ENCODE data around the gene TMEM72.

The TMEM72 gene

GRCh38 chr10:44935201-44935965 is 24.2 kb downstream of the TMEM72 start:
- DNase-seq, result peak in 1 of 2 experiments; percentile 1

- DNase-seq, result no peak
Observed at GRCh38 chr10:44935966-44936295, 24.8 kb downstream of the TMEM72 start.

DNA sequence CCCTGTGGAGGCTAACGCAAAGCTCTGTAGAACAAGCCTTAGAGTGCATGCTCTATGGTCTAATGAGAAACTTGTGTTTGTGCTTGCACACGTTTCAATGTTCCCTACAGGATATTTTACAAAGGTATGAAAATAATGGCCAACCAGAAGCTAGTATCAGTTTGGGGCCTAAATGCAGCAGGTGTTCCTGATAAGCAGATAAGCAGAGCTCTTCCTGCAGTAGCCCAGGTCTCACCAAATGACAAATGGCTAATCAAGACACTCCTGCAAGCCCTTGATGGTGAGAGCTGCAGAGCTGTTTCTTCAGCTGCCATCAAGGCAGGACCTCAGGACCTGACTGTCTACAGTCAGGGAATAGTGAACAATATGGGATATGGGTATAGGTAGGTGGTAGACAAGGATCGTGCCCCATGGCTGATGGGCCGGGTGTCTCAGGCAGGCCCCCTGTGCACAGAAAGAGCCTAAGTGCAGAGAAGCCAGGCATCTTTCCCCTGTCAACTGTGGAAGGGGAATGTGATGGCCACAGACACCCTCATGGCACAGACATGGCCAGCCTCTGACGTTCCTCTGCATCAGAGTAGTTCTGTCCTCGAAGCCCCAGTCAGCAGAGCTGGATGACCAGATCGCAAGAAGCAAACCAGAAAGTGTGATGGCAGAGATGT is 25.3 kb downstream of the TMEM72 start:
- DNase-seq, result no peak

DNA sequence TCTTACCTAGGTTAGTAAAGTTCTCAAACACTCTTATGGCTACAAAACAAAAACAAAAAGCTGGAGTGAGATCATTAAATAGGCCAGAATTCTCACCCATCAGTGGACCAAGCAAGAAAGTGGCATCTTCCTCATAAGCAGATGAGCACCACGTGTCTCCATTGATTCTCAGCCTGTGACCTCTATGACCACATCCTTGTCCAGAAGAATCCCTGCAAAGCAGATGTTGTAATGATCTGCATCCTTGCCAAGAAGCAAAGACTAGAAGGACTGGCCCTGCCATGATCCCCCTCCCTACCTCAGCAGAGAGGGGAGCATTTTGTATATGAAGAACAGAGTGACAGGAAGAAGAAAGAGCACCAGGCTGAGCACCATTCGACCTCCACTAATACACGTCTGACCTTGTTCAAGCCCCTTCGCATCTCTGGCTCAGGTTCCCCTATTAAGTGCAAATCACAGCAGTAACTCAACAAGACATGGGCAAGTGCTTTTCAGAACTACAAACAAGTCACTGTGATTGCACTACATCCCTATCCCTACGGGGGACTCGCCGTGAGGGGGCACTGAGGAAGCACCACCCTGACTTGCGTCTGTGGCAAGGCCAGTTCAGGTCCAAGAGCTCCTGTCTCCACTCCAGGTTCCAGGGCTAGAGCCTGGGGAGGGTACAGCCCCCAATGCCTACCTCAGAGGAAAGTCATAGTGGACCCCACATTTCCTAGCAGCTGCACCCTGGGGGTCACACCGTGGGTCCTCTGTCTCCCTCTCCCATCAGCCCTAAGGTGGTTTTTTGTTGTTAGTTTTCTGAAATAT is 26.3 kb downstream of the TMEM72 start:
- DNase-seq, result no peak

DNA sequence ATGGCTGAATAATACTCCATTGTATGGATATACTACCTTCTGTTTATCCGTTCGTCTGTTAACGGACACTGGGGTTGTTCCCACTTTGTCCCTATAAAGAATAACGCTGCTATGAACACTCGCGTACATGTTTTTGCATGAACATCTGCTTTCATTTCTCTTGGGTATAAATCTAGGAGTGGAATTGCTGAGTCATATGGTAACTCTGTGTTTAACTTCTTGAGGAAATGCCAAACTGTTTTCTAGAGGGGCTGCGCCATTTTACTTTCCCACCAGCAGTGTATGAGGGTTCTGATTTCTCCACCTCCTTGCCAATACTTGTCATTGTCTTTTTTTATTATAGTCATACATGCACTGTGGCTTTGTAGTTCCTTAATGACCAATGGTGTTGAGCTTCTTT is 27.8 kb downstream of the TMEM72 start:
- no peak for DNase-seq

DNA sequence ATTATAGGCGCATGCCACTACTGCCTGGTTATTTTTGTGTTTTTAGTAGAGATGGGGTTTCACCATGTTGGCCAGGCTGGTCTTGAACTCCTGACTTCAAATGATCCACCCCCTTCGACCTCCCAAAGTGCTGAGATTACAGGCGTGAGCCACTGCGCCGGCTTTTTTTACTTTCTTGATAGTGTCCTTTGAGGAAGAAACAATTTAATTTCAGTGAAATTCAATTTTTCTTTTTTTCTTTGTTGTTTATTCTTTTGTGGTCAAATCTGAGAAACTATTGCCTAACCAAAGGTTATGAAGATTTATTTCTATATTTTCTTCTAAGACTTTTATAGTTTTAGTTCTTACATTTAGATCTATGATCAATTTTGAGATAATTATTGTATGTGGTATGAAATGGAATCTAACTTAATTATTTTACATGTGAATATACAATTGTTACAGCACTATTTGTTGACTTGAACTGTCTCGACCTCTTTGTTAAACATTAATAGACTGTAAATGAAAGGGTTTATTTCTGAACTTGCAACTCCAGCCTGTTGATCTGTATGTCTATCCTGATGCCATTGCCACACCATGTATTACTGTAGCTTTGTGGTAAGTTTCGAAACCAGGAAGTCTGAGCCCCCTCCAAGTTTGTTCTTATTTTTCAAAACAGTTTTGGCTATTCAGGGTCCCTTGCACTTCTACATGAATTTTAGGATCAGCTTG is 28.7 kb downstream of the TMEM72 start:
- DNase-seq, result no peak

DNA sequence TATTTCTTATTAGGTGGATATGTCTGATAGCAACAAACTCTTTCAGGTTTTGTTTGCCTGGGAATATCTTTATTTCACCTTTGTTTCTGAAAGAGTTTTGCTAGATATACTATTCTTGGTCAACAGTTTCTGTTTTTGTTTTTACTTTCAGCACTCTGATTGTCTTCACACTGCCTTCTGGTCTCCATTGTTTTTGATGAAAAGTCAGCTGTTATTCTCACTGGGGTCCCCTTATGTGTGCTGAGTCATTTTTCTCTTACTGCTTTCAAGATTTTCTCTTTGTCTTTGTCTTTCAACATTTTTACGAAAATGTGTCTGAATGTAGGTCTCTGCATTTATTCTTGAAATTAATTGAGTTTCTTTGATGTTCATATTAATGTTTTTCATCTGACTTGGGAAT is 33.2 kb downstream of the TMEM72 start:
- DNase-seq, result no peak

- no peak for DNase-seq
Observed at GRCh38 chr10:44946205-44946604, 35.1 kb downstream of the TMEM72 start.

DNA sequence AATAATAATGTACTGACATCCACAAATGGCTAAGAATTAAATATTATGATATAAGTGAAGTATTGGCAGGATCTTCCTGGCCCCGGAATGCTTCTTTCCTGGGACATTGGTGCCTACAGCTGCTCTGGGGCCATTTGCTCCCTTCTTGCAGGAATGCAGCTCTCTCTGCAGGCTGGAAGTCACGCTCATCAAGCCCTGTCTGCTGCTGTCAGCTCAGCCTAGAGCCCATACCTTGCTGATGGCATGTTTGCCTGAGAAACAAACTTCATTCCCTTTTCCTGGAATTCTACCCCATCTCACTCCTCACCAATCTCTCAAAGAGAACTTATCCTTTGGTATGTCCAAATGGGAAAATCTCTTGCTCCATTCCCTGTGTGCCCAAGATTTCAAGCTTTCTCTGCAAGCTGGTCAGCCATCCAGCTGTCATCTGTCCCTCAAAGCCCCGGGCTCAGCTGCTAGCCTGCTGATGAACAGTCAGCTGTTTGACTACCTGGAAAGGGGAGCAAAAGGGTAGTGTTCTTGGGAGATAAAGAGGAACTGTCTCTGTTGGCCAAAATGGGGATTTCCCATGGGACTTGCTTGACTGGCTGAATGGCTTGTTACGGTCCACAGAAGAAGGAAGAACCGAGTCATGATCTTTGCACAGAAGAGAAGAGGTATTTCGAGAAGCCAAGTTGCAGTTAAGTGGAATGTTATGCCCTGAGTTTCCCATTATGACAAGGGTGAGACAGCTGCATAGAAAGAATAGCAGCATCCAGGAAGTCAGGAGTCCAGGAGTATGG is 36.4 kb downstream of the TMEM72 start:
- no peak for DNase-seq

DNA sequence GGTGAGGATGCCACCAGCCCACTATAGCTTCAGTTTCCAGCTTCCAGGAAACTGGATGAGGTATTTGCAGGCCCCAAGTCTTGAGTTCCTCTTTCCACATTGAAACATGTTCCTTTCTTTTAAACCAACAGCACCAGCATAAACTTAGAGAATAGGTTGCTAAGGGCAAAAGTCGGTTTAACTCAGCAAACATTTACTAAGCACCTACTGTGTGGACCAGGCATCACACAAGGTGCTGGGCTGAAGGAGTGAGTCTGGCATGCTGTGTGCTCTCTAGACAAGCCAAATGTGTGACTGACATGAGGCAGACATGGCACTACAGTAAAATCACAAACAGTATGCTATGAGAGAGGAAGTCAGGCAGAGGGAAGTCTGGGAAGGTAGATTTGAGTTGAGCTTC is 37.5 kb downstream of the TMEM72 start:
- DNase-seq, result no peak

GRCh38 chr10:44949127-44949802 is 38.1 kb downstream of the TMEM72 start:
- DNase-seq, result no peak

- no peak for DNase-seq
Observed at GRCh38 chr10:44949915-44950314, 38.8 kb downstream of the TMEM72 start.

- no peak for DNase-seq
Observed at GRCh38 chr10:44950326-44951225, 39.4 kb downstream of the TMEM72 start.

DNA sequence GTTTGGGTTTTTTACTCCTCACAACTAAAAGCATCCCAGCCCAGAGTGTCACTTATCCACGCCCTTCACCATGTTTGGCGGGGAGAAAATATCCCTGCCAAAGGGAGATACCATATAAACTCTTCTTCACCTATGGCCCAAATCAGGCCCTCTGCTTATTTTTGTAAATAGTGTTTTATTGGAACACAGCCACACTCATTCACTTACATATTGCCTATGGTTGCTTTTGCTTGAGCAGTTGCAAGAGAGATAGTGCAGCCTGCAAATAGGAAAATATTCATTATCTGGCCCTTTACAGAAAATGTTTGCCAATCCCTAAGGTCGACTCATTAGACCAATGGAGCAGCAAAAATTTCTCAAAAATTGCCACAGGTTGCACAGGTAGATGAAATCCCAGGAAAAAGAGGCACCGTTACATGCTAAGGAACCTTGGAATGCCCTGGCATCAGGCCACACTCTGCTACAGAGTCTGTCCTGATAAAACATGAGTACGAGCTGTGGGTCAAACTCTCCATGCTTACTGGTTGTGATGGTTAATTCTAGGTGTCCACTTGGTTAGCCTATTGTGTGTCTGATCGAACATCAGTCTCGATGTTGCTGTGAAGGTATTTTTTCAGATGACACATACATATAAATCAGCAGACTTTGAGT is 40.6 kb downstream of the TMEM72 start:
- no peak for DNase-seq

DNA sequence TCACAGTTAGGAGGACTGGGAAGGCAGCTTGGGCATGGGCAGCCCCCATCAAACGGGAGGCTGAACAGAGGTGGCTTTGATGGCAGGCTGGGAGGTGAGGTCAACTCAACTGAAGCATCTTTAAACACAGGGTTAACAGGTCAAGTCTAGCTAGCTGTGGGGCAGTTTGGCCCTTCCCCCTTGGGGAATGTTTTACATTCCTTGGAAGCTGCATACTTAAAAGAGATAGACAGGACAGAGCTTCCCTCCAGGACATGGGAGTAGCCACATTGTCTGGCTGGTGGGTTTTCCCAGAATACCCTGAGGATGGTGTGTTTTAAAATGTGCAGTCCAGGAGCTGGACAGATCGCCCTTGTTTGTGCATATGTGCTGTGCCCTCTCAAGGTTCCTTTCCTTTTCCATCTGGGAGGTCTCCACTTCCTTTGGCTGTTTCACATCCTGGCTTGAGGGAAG is 41.7 kb downstream of the TMEM72 start:
- DNase-seq, result no peak

DNA sequence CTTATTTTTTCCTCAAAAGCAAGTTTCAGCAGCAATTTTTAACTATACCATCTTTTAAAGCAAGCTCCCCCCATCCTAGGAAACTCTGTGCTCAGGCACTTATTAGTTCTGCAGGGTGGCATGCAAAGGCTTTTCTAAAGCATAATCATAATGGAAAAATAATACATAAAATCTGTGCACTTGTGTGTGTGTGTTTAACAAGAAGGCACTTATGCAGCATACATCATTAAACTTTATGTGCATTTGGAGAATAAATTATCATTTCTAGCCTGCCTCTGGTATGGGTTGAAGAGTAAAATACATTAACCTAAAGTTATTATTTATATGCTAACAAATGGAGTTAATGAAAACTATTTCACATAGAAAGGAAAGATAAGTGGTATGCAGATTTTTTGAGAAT is 42.9 kb downstream of the TMEM72 start:
- no peak for DNase-seq

DNA sequence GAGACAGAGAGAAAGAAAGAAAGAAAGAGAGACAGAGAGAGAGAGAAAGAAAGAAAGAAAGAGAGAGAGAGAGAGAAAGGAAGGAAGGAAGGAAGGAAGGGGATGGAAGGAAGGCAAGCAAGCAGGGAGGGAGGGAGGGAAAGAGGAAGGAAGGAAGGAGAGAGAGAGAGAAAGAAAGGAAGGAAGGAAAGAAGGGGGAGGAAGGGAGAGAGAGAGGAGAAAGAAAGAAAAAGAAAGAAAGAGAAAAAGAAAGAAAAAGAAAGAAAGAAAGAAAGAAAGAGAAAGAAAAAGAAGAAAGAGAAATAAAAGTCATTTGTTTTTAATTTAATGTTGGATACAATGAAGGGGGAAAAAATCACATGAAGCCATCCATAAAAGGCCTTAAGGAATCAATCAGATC is 43.8 kb downstream of the TMEM72 start:
- DNase-seq, result no peak

DNA sequence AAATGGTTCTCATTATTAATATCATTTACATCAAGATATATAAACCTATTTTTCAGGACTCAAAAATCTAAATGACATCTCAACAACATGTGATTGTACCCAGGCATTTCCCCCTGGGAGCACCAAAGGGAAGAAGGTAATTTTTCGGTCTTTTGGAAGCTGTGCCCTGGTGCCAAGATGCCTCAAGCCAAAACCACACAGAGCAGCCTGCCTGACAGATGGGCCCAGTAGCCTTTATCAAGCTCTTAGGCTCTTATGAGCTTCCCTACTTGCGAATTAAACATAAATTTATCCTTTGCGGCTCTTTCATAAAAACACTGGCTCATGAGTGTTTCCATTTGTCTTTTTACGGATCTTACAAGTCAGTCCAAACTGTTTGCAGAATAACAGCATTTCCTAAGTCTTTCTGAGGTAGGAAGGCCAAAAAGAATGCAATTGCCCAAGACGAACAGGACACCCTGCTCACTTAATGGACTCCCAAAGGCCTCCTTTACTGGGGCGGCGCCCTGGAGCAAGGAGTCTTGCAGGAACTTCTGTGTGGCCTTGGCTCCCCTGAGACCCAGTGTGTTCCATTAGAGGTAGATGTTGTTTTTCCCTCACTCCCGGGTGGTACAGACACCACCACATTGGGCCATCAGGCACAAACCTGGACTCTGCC is 44.4 kb downstream of the TMEM72 start:
- DNase-seq, result no peak

DNA sequence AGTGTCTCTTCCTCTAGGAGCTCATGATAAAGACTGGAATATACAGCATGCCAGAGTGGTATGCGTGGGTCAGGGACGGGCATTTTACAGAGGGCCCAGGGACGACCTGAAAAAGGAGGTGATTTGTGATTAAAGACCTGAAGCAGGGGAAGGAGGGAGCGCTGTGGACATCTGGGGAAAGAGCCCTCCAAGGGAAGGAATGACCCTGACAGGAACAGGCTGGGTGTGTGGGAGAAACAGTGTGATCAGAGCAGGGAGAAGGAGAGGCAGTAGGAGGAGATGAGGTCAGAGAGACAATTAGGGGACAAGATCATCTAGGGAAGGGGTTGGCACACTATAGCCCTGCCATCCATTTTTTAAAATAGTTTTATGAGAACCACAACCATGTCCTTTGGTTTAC is 45.1 kb downstream of the TMEM72 start:
- DNase-seq, result no peak
